Psoas muscle (tissue), 8 donors: Measurements from ENCODE around the gene SIL1. TPM values are rescaled to one million over a fixed set of nuclear protein-coding genes. Genes with fewer than 3 reads are reported as not detected.

Experiments used
- ATAC-seq, 4 donors: fragments of 200-7000 bp; cut with Tn5 transposase; one replicate each; pipeline ENCODE4 v1.9.1; 2020; ENCODE audit warnings: moderate library complexity in 3 of 4, mild to moderate bottlenecking in 2 of 4
- DNase-seq, 2 donors: peaks; one replicate each; pipeline ENCODE4 v3.0.0-alpha.2; 2020
- H3K27ac ChIP-seq: fragments of 200-600 bp; one replicate; pipeline ENCODE4 v1.8.0; 2022
- H3K27me3 ChIP-seq, 3 donors: fragments of 200-600 bp in 1 of 3; one replicate each; pipeline versions ENCODE4 v1.6.1 to v1.8.0; 2013 to 2022; ENCODE audit warnings: low read length in 2 of 3, mild to moderate bottlenecking in 2 of 3, moderate library complexity in 1 of 3; ENCODE audit not compliant: insufficient read depth in 3 of 3
- H3K36me3 ChIP-seq, 2 donors: fragments of 200-600 bp in 1 of 2; one replicate each; pipeline versions ENCODE4 v1.6.1 to v1.8.0; 2013 to 2022; ENCODE audit warnings: low read depth in 1 of 2, mild to moderate bottlenecking in 1 of 2, moderate library complexity in 1 of 2; ENCODE audit not compliant: insufficient read depth in 1 of 2
- H3K4me1 ChIP-seq: fragments of 200-600 bp; one replicate; pipeline ENCODE4 v1.8.0; 2022
- H3K4me3 ChIP-seq: fragments of 200-600 bp; one replicate; pipeline ENCODE4 v1.8.0; 2022; ENCODE audit warnings: mild to moderate bottlenecking
- H3K9me3 ChIP-seq: fragments of 200-600 bp; one replicate; pipeline ENCODE4 v1.8.0; 2022
- WGBS, 3 donors: extraction: QIAGEN DNeasy Blood & Tissue Kit; methylation state at CpG; one replicate each; pipeline versions ENCODE4 v1.1.6 to v1.1.7; 2013; 5-methylcytosine and 5-hydroxymethylcytosine counted together
- intact Hi-C, 2 donors: fragments of 100-400 bp; cut with DNase I; formaldehyde crosslinking; loops; one replicate each; pipeline versions ENCODE4 v1.11.0 to v1.14.2; 2022
- polyA plus RNA-seq, 3 donors: library from polyadenylated mRNA; stranded (reverse); fragments of 200-250 nt; gene quantifications; one replicate each; pipeline ENCODE4 v1.2.3, GENCODE V29; 2013
- total RNA-seq, 4 donors: library from RNA; stranded (reverse); fragmentation: NEBNext Ultra II Directional in 2 of 4; extraction: Animal tissue kit (Norgen Biotek cat#: 25700) in 2 of 4; gene quantifications; one replicate each; pipeline versions ENCODE4 v1.2.1 to v1.2.4, GENCODE V29; 2021 to 2023
- TF ChIP-seq, protein P1 (sequence below): fragments of 200-600 bp; IDR thresholded peaks from one replicate; pipeline ENCODE4 v1.8.0; 2022; ENCODE audit warnings: antibody characterized with exemption
- donor health status: healthy with polysubstance abuse.
- donor health status: DM: no; HTN: no; CAD: no; lungs with moderate emphysema.
- donor health status: Bipolar disorder and iron deficiency.
- donor health status: healthy.
- donor health status: DM: yes; HTN: yes; CAD: no.
- donor health status: DM: no; HTN: no; CAD: no.
- donor health status: DM: no; HTN: no; CAD: no.
- donor health status: DM: yes; HTN: yes; CAD: no.

The SIL1 gene
- total and polyA plus RNA-seq, 7 donors, result 27.1 to 52.9 (median 41.0) TPM

DNA sequence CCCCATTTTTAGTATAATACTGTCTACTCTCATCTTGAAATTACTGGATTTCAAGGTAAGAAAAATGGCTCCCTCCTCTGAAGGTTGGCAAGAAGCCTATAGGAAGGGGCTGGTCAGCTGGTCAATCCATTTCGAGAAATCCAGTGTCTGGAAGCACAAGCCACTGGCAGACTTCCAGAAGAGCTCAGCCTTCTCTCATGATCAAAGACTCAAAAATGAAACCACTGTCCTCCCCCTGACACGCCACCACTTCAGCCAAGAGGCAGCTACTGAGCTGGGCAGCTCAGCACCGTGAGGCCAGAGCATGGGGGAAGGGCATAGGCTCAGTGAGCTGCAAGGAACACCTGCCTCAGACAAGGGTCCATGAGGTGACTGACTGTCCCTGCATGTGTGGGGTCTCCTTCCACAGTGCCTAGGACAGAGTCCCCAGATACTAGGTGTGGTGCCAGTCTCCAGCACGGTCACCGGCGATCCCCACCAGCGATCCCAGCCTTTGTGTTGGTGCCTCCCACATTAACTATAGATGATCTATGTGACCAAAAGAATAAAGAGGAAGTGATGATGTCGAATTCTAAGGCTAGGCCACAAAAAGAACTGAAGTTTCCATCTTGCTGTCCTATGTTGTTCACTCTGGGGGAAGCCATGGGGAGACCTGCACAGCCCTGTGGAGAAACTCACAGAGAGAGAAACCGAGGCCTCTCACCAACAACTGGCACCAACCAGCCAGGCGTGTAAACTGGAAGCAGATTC is 222.9 kb downstream of the SIL1 start:
- peak; percentile 58 to 70 for DNase-seq
- H3K27ac ChIP-seq, result peak overlapping the region; percentile 73
- TF ChIP-seq, protein P1, sequence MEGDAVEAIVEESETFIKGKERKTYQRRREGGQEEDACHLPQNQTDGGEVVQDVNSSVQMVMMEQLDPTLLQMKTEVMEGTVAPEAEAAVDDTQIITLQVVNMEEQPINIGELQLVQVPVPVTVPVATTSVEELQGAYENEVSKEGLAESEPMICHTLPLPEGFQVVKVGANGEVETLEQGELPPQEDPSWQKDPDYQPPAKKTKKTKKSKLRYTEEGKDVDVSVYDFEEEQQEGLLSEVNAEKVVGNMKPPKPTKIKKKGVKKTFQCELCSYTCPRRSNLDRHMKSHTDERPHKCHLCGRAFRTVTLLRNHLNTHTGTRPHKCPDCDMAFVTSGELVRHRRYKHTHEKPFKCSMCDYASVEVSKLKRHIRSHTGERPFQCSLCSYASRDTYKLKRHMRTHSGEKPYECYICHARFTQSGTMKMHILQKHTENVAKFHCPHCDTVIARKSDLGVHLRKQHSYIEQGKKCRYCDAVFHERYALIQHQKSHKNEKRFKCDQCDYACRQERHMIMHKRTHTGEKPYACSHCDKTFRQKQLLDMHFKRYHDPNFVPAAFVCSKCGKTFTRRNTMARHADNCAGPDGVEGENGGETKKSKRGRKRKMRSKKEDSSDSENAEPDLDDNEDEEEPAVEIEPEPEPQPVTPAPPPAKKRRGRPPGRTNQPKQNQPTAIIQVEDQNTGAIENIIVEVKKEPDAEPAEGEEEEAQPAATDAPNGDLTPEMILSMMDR, result no peak
- H3K9me3 ChIP-seq, result no peaks in the 10 kb centered on the region
- WGBS, 3 donors, result 60 to 70% (median 69%) methylated on average over 10 of the region's 10 CpGs
- peak; percentile 52 to 76 (median 63) for ATAC-seq
- no peak overlapping the region for H3K4me3 ChIP-seq
- H3K4me1 ChIP-seq, result peaks cover 33% of the 10 kb centered on the region
- no peaks in the 10 kb centered on the region for H3K36me3 ChIP-seq
- intact Hi-C loops, result no loop called here
- H3K27me3 ChIP-seq, result no peaks in the 10 kb centered on the region

DNA sequence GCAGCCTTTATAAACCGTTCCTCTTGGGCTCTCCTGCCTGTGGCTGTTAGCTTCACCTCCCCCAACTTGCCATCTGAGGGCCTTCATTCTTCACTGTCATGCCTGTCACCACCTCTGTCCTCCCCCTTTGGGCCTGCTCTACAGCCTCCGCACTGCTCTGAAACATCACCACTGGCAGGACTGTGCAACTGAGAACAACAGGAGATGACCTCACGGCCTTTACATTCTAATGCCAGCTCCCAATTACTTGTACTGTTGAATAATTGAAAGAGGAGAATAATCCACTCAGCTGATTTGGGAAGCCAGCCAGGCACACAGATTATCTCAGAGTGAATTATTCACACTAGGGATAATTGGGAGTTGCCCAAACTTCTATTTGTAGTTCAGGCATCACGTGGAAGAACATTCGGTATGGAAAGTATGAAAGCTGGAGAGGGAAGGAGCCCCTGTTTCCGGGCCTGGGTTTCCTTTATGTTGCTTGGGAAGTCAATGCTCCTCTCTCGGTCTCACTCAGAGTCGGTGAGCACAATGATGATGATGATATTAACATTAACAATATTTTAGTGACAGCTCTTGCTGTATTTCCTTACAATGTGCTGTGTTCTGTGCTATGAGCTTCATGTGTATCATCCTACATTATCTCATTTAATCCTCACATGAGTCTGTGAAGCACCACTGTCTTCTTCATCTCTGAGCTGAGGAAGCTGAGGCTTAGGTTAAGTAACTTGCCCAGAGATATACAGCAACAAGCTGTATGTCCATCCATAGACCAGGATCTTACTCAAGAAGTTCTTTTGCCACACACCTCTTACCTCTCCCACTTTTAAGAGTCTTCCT is 223.7 kb downstream of the SIL1 start:
- intact Hi-C loops, result no loop called here
- Histone ChIP-seq H3K36me3 (no peaks in the 10 kb centered on the region), H3K4me1 (peaks cover 38% of the 10 kb centered on the region), H3K9me3 (no peaks in the 10 kb centered on the region), H3K27me3 (no peaks in the 10 kb centered on the region), H3K27ac (peak overlapping the region; percentile 73), H3K4me3 (no peak overlapping the region)
- ATAC-seq, result peak; percentile 78 to 93 (median 84)
- TF ChIP-seq, protein P1, result no peak
- WGBS, 3 donors, result 11 to 20% (median 15%) methylated on average over 8 of the region's 8 CpGs
- DNase-seq, result peak in 1 of 2 donors; percentile 48

DNA sequence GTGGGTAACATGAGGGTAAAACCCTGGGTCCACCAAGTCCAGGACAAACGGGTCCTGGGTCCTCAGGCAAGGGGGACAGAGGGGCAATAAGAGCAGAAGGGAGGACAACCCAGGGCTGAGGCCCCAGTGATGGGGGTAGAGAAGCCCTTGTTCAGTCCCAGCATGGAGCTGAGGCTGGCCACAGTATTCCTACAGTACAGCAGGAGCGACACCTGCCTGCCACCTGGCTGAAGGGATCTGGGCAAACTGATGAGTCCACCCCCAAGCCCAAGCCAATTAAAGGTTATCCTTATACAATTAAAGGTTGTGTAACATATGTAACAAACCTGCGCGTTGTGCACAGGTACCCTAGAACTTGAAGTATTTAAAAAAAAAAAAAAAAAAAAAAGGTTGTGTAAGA is 225.3 kb downstream of the SIL1 start:
- H3K4me3 ChIP-seq, result no peak overlapping the region
- H3K27ac ChIP-seq, result no peak overlapping the region
- intact Hi-C loops, result no loop called here
- 85 to 91% (median 87%) methylated on average over 4 of the region's 4 CpGs for WGBS, 3 donors
- DNase-seq (no peak), ATAC-seq (no peak)
- H3K4me1 ChIP-seq, result peaks cover 38% of the 10 kb centered on the region
- no peaks in the 10 kb centered on the region for H3K9me3 ChIP-seq
- no peaks in the 10 kb centered on the region for H3K27me3 ChIP-seq
- no peaks in the 10 kb centered on the region for H3K36me3 ChIP-seq
- TF ChIP-seq, protein P1, result no peak

DNA sequence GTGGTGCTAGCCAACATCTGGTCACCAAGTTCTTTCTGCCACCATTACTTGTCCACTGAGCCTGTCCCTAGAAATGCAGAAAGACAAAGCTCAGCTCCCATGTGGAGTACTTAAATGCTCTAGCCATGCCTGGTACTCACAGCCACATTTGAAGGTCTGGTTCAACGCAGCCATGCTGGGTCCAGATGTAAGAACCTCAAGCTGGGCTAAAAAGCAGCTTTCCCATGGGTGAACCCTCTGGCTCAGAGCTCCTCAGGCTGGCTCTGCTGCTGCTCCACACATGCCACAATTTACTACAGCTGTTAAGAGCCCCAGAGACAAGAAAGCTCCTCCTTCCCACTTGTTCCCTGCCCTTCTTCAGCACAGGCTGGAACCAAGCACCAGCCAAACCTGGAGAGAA is 225.9 kb downstream of the SIL1 start:
- intact Hi-C loops, result no loop called here

More for the DNA sequence above, 225.9 kb downstream of the SIL1 start:
- 50 to 64% (median 51%) methylated on average over 1 of the region's 1 CpG for WGBS, 3 donors
- H3K9me3 ChIP-seq, result no peaks in the 10 kb centered on the region
- peaks cover 38% of the 10 kb centered on the region for H3K4me1 ChIP-seq
- no peaks in the 10 kb centered on the region for H3K27me3 ChIP-seq
- no peak overlapping the region for H3K4me3 ChIP-seq
- no peak for DNase-seq
- no peaks in the 10 kb centered on the region for H3K36me3 ChIP-seq
- H3K27ac ChIP-seq, result no peak overlapping the region
- TF ChIP-seq, protein P1, result no peak
- ATAC-seq, result no peak
